H1 (cell line): ENCODE measurements around the gene LCMT1. TPM values are rescaled to one million over a fixed set of nuclear protein-coding genes. Genes with fewer than 3 reads are reported as not detected.

Experiments used
- CTCF ChIA-PET: fragments of 300-600 bp; sonication (Branson Sonifier 250); formaldehyde crosslinking; loops from one replicate; lab custom pipeline; 2021; ENCODE audit not compliant: partially characterized antibody; lab: Charles Lee
- POLR2A ChIA-PET: fragments of 300-600 bp; sonication (Branson Sonifier 250); formaldehyde crosslinking; loops from one replicate; lab custom pipeline; 2021; ENCODE audit warnings: inconsistent platforms; ENCODE audit not compliant: partially characterized antibody; lab: Charles Lee
- DNase-seq, 2 experiments: peaks; one replicate each; pipeline versions ENCODE4 v3.0.0 to v3.0.0-alpha.2; 2010 to 2022; ENCODE audit warnings: low spot score in 2 of 2, low read depth in 1 of 2, mixed read lengths in 1 of 2
- FAIRE-seq: peaks from 2 replicates; lab custom pipeline; 2011; peaks lifted over from hg19 to GRCh38; lab: Jason Lieb, UNC
- H2AFZ ChIP-seq: 2 replicates; pipeline ENCODE4 v1.8.1; 2012; ENCODE audit warnings: low read length, inconsistent platforms
- H2AK5ac ChIP-seq: 2 replicates; pipeline ENCODE4 v1.6.1; 2013; ENCODE audit warnings: low read depth, low read length
- H2BK120ac ChIP-seq: replicated peaks from 2 replicates; pipeline ENCODE3; 2013; ENCODE audit warnings: low read depth, low read length, inconsistent platforms
- H2BK12ac ChIP-seq: 2 replicates; pipeline ENCODE4 v1.6.1; 2013; ENCODE audit warnings: low read depth, low read length
- H2BK15ac ChIP-seq: 2 replicates; pipeline ENCODE4 v1.6.1; 2013; ENCODE audit warnings: low read length
- H2BK20ac ChIP-seq: 2 replicates; pipeline ENCODE4 v1.6.1; 2013; ENCODE audit warnings: low read length
- H2BK5ac ChIP-seq: 2 replicates; pipeline ENCODE4 v1.6.1; 2013; ENCODE audit warnings: low read depth, low read length
- H3K14ac ChIP-seq: 2 replicates; pipeline ENCODE4 v1.6.1; 2013; ENCODE audit warnings: inconsistent platforms; ENCODE audit not compliant: insufficient read length
- H3K18ac ChIP-seq: 2 replicates; pipeline ENCODE4 v1.6.1; 2013; ENCODE audit warnings: low read length; ENCODE audit errors: extremely low read depth
- H3K23ac ChIP-seq: 2 replicates; pipeline ENCODE4 v1.6.1; 2013; ENCODE audit warnings: inconsistent platforms; ENCODE audit not compliant: insufficient read length
- H3K23me2 ChIP-seq: 2 replicates; pipeline ENCODE4 v1.6.1; 2013; ENCODE audit warnings: low read depth, low read length
- H3K27ac ChIP-seq: 2 replicates; pipeline ENCODE4 v1.6.1; 2011; ENCODE audit warnings: low read depth, low read length, inconsistent platforms
- H3K27me3 ChIP-seq, 4 experiments: replicated peaks in 1 of 4; 1 replicate in 1 of 4; 2 replicates in 3 of 4; pipeline versions ENCODE4 v1.6.1 to v1.8.1; 2011 to 2013; ENCODE audit warnings: low read length in 3 of 4, mild to moderate bottlenecking in 3 of 4, inconsistent platforms in 2 of 4, mixed read lengths in 2 of 4, moderate library complexity in 1 of 4; ENCODE audit not compliant: control insufficient read depth in 3 of 4, insufficient read depth in 3 of 4; ENCODE audit errors: extremely low read depth in 1 of 4
- H3K36me3 ChIP-seq, 4 experiments: 2 replicates each; pipeline versions ENCODE4 v1.6.1 to v1.8.1; 2011 to 2013; ENCODE audit warnings: mild to moderate bottlenecking in 4 of 4, low read length in 3 of 4, moderate library complexity in 2 of 4, control low read depth in 1 of 4, inconsistent platforms in 1 of 4; ENCODE audit not compliant: insufficient read depth in 4 of 4, control insufficient read depth in 2 of 4
- H3K4ac ChIP-seq: replicated peaks from 2 replicates; pipeline ENCODE3; 2013; ENCODE audit warnings: low read length, low read depth, mixed read lengths, inconsistent platforms; ENCODE audit not compliant: insufficient read length
- H3K4me1 ChIP-seq, 4 experiments: replicated peaks in 1 of 4; 1 replicate in 1 of 4; 2 replicates in 3 of 4; pipeline versions ENCODE4 v1.6.1 to v1.8.1; 2011 to 2013; ENCODE audit warnings: low read length in 3 of 4, inconsistent platforms in 2 of 4, mixed read lengths in 1 of 4; ENCODE audit not compliant: insufficient read depth in 4 of 4, control insufficient read depth in 3 of 4
- H3K4me2 ChIP-seq, 2 experiments: 2 replicates each; pipeline versions ENCODE4 v1.6.1 to v1.8.1; 2011 to 2013; ENCODE audit warnings: low read depth in 2 of 2, low read length in 2 of 2, control low read depth in 1 of 2, inconsistent platforms in 1 of 2, mild to moderate bottlenecking in 1 of 2; ENCODE audit not compliant: insufficient read depth in 1 of 2
- H3K4me3 ChIP-seq, 4 experiments: fragments of 200-600, 300-600 bp in 1 of 4; sonication (generic), shearing (Covaris generic), sonication (Bioruptor Twin) in 1 of 4; 2 replicates each; pipeline versions ENCODE4 v1.5.1 to v1.8.1; 2011 to 2016; ENCODE audit warnings: low read length in 4 of 4, low read depth in 3 of 4, control low read depth in 2 of 4, inconsistent platforms in 2 of 4, mild to moderate bottlenecking in 2 of 4, mixed read lengths in 1 of 4, moderate library complexity in 1 of 4; ENCODE audit not compliant: insufficient read depth in 2 of 4; ENCODE audit errors: extremely low read depth in 1 of 4
- H3K56ac ChIP-seq: replicated peaks from 2 replicates; pipeline ENCODE3; 2013; ENCODE audit warnings: low read depth, mild to moderate bottlenecking, mixed read lengths, low read length, inconsistent platforms; ENCODE audit not compliant: insufficient read length
- H3K79me1 ChIP-seq: 2 replicates; pipeline ENCODE4 v1.6.1; 2013; ENCODE audit warnings: low read depth, low read length, control low read depth
- H3K79me2 ChIP-seq, 2 experiments: 2 replicates each; pipeline versions ENCODE4 v1.6.1 to v1.8.1; 2012 to 2013; ENCODE audit warnings: low read length in 2 of 2, mild to moderate bottlenecking in 2 of 2, inconsistent platforms in 1 of 2; ENCODE audit not compliant: insufficient read depth in 2 of 2, control insufficient read depth in 1 of 2
- H3K9ac ChIP-seq, 4 experiments: replicated peaks in 1 of 4; 1 replicate in 1 of 4; 2 replicates in 3 of 4; pipeline versions ENCODE4 v1.6.1 to v1.8.1; 2011 to 2013; ENCODE audit warnings: low read depth in 3 of 4, low read length in 3 of 4, control low read depth in 2 of 4, mild to moderate bottlenecking in 2 of 4, moderate library complexity in 2 of 4, inconsistent platforms in 1 of 4; ENCODE audit errors: extremely low read depth in 1 of 4
- H3K9me3 ChIP-seq, 2 experiments: 2 replicates each; pipeline versions ENCODE4 v1.6.1 to v1.8.1; 2012 to 2013; ENCODE audit warnings: mild to moderate bottlenecking in 2 of 2, moderate library complexity in 2 of 2, control low read depth in 1 of 2, inconsistent platforms in 1 of 2, low read depth in 1 of 2, low read length in 1 of 2, mixed read lengths in 1 of 2; ENCODE audit not compliant: insufficient read depth in 2 of 2
- H4K20me1 ChIP-seq, 2 experiments: replicated peaks in 1 of 2; 2 replicates each; pipeline versions ENCODE3 to v1.8.1; 2011 to 2013; ENCODE audit warnings: inconsistent platforms in 2 of 2, low read length in 2 of 2, mild to moderate bottlenecking in 1 of 2; ENCODE audit not compliant: insufficient read depth in 2 of 2, control insufficient read depth in 1 of 2
- H4K5ac ChIP-seq: 2 replicates; pipeline ENCODE4 v1.6.1; 2013; ENCODE audit warnings: low read length, low read depth, mixed read lengths, inconsistent platforms; ENCODE audit not compliant: insufficient read length
- H4K8ac ChIP-seq: 2 replicates; pipeline ENCODE4 v1.8.0; 2013; ENCODE audit warnings: mild to moderate bottlenecking, moderate library complexity, low read length, inconsistent platforms; ENCODE audit not compliant: insufficient read depth; ENCODE audit errors: extremely low read depth
- H4K91ac ChIP-seq: replicated peaks from 2 replicates; pipeline ENCODE3; 2013; ENCODE audit warnings: low read length, mixed read lengths, inconsistent platforms; ENCODE audit not compliant: insufficient read length
- ATF2 ChIP-seq: IDR thresholded peaks from 2 replicates; pipeline ENCODE4 v1.6.1; 2012; ENCODE audit warnings: low read length, inconsistent platforms
- CHD2 ChIP-seq: IDR thresholded peaks from 2 replicates; pipeline ENCODE4 v1.6.1; 2012; ENCODE audit warnings: low read length, improper control_type of control experiment
- EP300 ChIP-seq, 2 experiments: IDR thresholded peaks; 1 replicate in 1 of 2; 2 replicates in 1 of 2; pipeline ENCODE4 v1.6.1; 2011 to 2012; ENCODE audit warnings: low read depth in 2 of 2, low read length in 2 of 2, mild to moderate bottlenecking in 2 of 2, borderline replicate concordance in 1 of 2, inconsistent platforms in 1 of 2, moderate library complexity in 1 of 2
- GABPA ChIP-seq: IDR thresholded peaks from 2 replicates; pipeline ENCODE4 v1.6.1; 2011; ENCODE audit warnings: mild to moderate bottlenecking, low read length, moderate library complexity, borderline replicate concordance; ENCODE audit not compliant: insufficient read depth
- TAF7 ChIP-seq: optimal IDR thresholded peaks from 2 replicates; pipeline ENCODE3; 2011; ENCODE audit warnings: low read depth, mild to moderate bottlenecking, inconsistent platforms, low read length, moderate library complexity, borderline replicate concordance
- TCF12 ChIP-seq: IDR thresholded peaks from 2 replicates; pipeline ENCODE4 v1.6.1; 2011; ENCODE audit warnings: low read depth, mild to moderate bottlenecking, low read length
- WGBS, 2 experiments: shearing (Covaris generic) in 1 of 2; methylation state at CpG; one replicate each; pipeline versions ENCODE4 v1.1.6 to v1.1.7; 2013 to 2015; ENCODE audit warnings: low lambda C conversion rate in 2 of 2, mixed read lengths in 2 of 2, inconsistent platforms in 1 of 2, low coverage in 1 of 2, missing lambda C conversion rate in 1 of 2; ENCODE audit not compliant: insufficient replicate concordance in 2 of 2, insufficient coverage in 1 of 2, insufficient read length in 1 of 2; ENCODE audit errors: extremely low coverage in 1 of 2, missing lambda C conversion rate in 1 of 2; 5-methylcytosine and 5-hydroxymethylcytosine counted together
- polyA plus RNA-seq, 7 experiments: library from polyadenylated mRNA; depleted of rRNA in 3 of 7; stranded (reverse) in 5 of 7; unstranded in 2 of 7; fragments of >200 nt in 5 of 7; fragments of 200-250 nt in 2 of 7; gene quantifications; 1 replicate in 5 of 7; 2 replicates in 1 of 7; 4 replicates in 1 of 7; pipeline versions ENCODE4 v1.2.1 to v1.2.3, GENCODE V29; 2011 to 2013; ENCODE audit warnings: missing spikeins in 2 of 7, mixed read lengths in 2 of 7
- total RNA-seq: library from RNA; stranded (reverse); fragmentation: NEBNext Ultra II Directional; extraction: Animal tissue kit (Norgen Biotek cat#: 25700); gene quantifications from 2 replicates; pipeline ENCODE4 v1.2.1, GENCODE V29; 2021

Gene LCMT1
- total and polyA plus RNA-seq, 2 of the 8 experiments (the other 6 are each of a cell fraction or from before 2014, with no cell fraction given): 61.0 to 80.8 TPM

DNA sequence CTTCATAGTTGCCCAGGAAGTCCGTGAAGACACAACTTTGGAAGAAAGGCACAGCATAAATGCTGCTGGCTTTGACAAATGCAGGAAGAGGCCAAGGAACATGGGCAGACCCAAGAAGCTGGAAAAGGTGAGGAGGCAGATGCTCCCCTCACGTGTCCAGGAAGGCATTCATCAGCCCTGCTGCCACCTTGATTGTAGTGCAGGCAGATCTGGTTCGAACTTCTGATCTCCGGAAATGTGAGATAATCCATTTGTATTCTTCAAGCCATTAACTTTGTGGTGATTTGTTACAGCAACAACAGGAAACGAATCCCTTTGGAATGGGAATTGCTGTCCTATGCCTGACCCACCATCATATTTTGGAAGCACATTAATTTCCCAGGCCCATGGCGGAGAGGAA is 28.5 kb upstream of the LCMT1 start:
- Histone ChIP-seq H2BK5ac (no peak overlapping the region), H3K56ac (no peak overlapping the region), H3K4me1 (no peaks in the 10 kb centered on the region), H2BK12ac (no peak overlapping the region), H3K23me2 (no peaks in the 10 kb centered on the region), H3K4me2 (no peak overlapping the region), H4K91ac (no peak overlapping the region), H3K4me3 (no peak overlapping the region), H3K36me3 (no peaks in the 10 kb centered on the region), H4K5ac (no peak overlapping the region), H3K27ac (no peak overlapping the region), H3K18ac (no peak overlapping the region), H3K79me1 (no peaks in the 10 kb centered on the region), H3K27me3 (peaks cover 0 to 1% (median 0%) of the 10 kb centered on the region in 4 experiments; a peak in 1 of 7 replicates), H3K9ac (no peak overlapping the region), H2BK20ac (no peak overlapping the region), H3K79me2 (no peaks in the 10 kb centered on the region), H3K9me3 (peaks cover 4% of the 10 kb centered on the region in 2 experiments; a peak in 1 of 4 replicates), H4K20me1 (no peaks in the 10 kb centered on the region), H2BK15ac (no peak overlapping the region), H2AK5ac (no peak overlapping the region), H2AFZ (no peak overlapping the region), H3K14ac (no peak overlapping the region), H4K8ac (no peak overlapping the region), H3K4ac (no peak overlapping the region), H3K23ac (no peak overlapping the region), H2BK120ac (no peak overlapping the region)
- TF ChIP-seq ATF2 (no peak), EP300 (IDR thresholded peaks at IDR 0.05; ENCODE audit: borderline replicate concordance in 1 of 2, low read depth in 2 of 2, low read length in 2 of 2) (no peak), GABPA (no peak), TCF12 (no peak), TAF7 (no peak), CHD2 (no peak)
- POLR2A ChIA-PET: no interaction called here
- FAIRE-seq: no peak
- DNase-seq: no peak
- 75% methylated on average over 6 of the region's 6 CpGs; no CpG with 5 or more reads in 1 of the 2 experiments for WGBS, 2 experiments
- CTCF ChIA-PET: interaction anchor here (1.3 kb wide), 1 partner anchor 25 kb away, joined by 4 read pairs; no protein-coding TSS in a partner anchor
